Stomach (tissue), 4 donors: ENCODE measurements around the gene ARHGAP4.

Experiments
- CTCF ChIP-seq, 7 experiments: fragments of 450-650 bp in 4 of 7; fragments of 200-600 bp in 3 of 7; sonication (generic) in 3 of 7; IDR thresholded peaks; one replicate each; pipeline ENCODE4 v1.5.1; 2016 to 2019; ENCODE audit warnings: antibody characterized with exemption in 7 of 7, control low read depth in 2 of 7, mild to moderate bottlenecking in 1 of 7
- POLR2A ChIP-seq, 4 donors: fragments of 450-650 bp; IDR thresholded peaks; one replicate each; pipeline ENCODE4 v1.6.1; 2016; ENCODE audit warnings: antibody characterized with exemption in 4 of 4, control low read depth in 2 of 4, mild to moderate bottlenecking in 1 of 4, moderate library complexity in 1 of 4
- POLR2AphosphoS5 ChIP-seq, 3 donors: sonication (generic); formaldehyde crosslinking; IDR thresholded peaks; one replicate each; pipeline ENCODE4 v1.6.1; 2016; ENCODE audit warnings: antibody characterized with exemption in 3 of 3

DNA sequence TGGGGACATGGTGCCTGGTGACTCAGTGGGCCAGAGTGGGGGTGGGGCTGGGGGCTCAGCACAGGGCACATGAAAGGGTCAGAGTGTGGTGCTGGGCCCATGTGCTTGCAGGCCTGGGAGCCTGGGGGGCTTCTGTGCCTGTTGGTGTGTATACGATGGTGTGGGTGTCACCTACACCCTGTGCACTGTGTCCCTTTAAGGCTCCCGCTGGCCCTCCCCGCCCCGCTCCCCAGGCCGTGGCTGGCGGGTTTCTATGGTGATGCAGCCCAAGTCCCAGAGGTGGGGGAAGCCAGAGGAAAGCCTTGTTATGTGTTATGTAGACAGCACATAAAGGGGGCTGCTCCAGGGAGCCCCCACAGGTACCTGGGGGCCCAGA is 45.6 kb downstream of the ARHGAP4 start:
- TF ChIP-seq CTCF (IDR thresholded peaks at IDR 0.05) (no peak), POLR2A (IDR thresholded peaks at IDR 0.05) (no peak), POLR2AphosphoS5 (IDR thresholded peaks at IDR 0.05) (no peak)
